Endothelial cell of umbilical vein (primary cell): Measurements from ENCODE around the gene ZFR2.

Source experiments
- FOS ChIP-seq: IDR thresholded peaks from 2 replicates; pipeline ENCODE4 v1.6.1; 2011; ENCODE audit warnings: mild to moderate bottlenecking, low read length, moderate library complexity, borderline replicate concordance; ENCODE audit not compliant: insufficient read depth
- GATA2 ChIP-seq: IDR thresholded peaks from 2 replicates; pipeline ENCODE4 v1.7.0; 2011; ENCODE audit warnings: low read depth, mild to moderate bottlenecking, moderate library complexity, mixed read lengths, low read length; ENCODE audit not compliant: insufficient read length, insufficient read depth
- JUN ChIP-seq: IDR thresholded peaks from 2 replicates; pipeline ENCODE4 v1.6.1; 2011; ENCODE audit warnings: borderline replicate concordance, low read depth; ENCODE audit not compliant: insufficient read length, insufficient read depth
- MYC ChIP-seq: IDR thresholded peaks from one replicate; pipeline ENCODE4 v1.6.1; 2011; ENCODE audit warnings: mild to moderate bottlenecking, low read depth, low read length
- POLR2A ChIP-seq: IDR thresholded peaks from 2 replicates; pipeline ENCODE4 v1.6.1; 2012; ENCODE audit warnings: low read depth, mild to moderate bottlenecking, control low read depth, low read length
- POLR2AphosphoS5 ChIP-seq: IDR thresholded peaks from 2 replicates; pipeline ENCODE4 v1.6.1; 2012; ENCODE audit warnings: low read depth, mild to moderate bottlenecking, control low read depth, low read length, moderate library complexity; ENCODE audit not compliant: insufficient read depth
- TF ChIP-seq, protein P1 (sequence below), 2 donors: IDR thresholded peaks; 1 replicate in 1 of 2; 2 replicates in 1 of 2; pipeline ENCODE4 v1.5.1; 2011; ENCODE audit warnings: low read length in 2 of 2, mild to moderate bottlenecking in 2 of 2, moderate library complexity in 2 of 2, control low read depth in 1 of 2, inconsistent platforms in 1 of 2, low read depth in 1 of 2; ENCODE audit not compliant: insufficient read depth in 1 of 2; ENCODE audit errors: extremely low read depth in 1 of 2
- TF ChIP-seq, protein P2 (sequence below): IDR thresholded peaks from 2 replicates; pipeline ENCODE4 v1.6.1; 2011; ENCODE audit not compliant: insufficient read depth, insufficient read length

DNA sequence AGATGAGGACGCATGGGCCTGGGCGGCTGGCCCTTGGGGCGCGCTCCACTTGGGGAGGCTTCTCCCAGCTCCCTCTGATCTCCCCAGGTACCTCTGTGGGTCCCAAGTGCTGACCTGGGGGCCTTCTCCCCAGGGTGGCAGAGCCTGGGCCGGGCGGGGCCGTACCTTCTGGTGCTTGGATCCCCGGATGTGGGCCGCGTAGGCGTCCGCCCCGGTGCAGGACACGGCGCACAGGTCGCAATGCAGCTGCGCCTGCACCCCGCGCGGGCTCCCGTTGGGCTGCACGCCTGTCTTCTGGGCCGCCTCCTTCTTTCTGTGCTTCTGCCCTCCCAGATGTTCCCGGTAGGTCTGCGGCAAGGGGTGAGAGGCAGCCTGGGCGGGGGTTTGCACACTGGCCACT lies 41.5 kb downstream of the ZFR2 start:
- TF ChIP-seq, protein P1, sequence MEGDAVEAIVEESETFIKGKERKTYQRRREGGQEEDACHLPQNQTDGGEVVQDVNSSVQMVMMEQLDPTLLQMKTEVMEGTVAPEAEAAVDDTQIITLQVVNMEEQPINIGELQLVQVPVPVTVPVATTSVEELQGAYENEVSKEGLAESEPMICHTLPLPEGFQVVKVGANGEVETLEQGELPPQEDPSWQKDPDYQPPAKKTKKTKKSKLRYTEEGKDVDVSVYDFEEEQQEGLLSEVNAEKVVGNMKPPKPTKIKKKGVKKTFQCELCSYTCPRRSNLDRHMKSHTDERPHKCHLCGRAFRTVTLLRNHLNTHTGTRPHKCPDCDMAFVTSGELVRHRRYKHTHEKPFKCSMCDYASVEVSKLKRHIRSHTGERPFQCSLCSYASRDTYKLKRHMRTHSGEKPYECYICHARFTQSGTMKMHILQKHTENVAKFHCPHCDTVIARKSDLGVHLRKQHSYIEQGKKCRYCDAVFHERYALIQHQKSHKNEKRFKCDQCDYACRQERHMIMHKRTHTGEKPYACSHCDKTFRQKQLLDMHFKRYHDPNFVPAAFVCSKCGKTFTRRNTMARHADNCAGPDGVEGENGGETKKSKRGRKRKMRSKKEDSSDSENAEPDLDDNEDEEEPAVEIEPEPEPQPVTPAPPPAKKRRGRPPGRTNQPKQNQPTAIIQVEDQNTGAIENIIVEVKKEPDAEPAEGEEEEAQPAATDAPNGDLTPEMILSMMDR (IDR thresholded peaks at IDR 0.05; ENCODE audit: extremely low read depth in 1 of 2, insufficient read depth in 1 of 2, low read depth in 1 of 2, low read length in 2 of 2), result no peak
- no peak for TF ChIP-seq POLR2AphosphoS5
- TF ChIP-seq GATA2, result no peak
- no peak for TF ChIP-seq FOS
- TF ChIP-seq POLR2A, result no peak
- TF ChIP-seq JUN, result no peak
- TF ChIP-seq, protein P2, sequence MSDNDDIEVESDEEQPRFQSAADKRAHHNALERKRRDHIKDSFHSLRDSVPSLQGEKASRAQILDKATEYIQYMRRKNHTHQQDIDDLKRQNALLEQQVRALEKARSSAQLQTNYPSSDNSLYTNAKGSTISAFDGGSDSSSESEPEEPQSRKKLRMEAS, result no peak
- no peak for TF ChIP-seq MYC
